KMS-11 (cell line): ENCODE measurements around the gene DENND2D.
A peak's percentile ranks its signal among the peaks of the same experiment; 100 is the strongest.

ENCODE experiments used
- H2AFZ ChIP-seq: fragments of 200-600 bp; sonication (generic); 2 replicates; pipeline ENCODE4 v1.6.1; 2016; ENCODE audit warnings: antibody characterized with exemption, mixed run types, low read depth
- H3K27ac ChIP-seq: fragments of 200-600 bp; sonication (generic); 2 replicates; pipeline ENCODE4 v1.6.1; 2016; ENCODE audit warnings: mild to moderate bottlenecking, mixed run types
- H3K27me3 ChIP-seq: fragments of 200-600 bp; sonication (generic); 2 replicates; pipeline ENCODE4 v1.6.1; 2017; ENCODE audit warnings: mild to moderate bottlenecking, low read depth, mixed run types, moderate library complexity; ENCODE audit not compliant: insufficient read depth
- H3K36me3 ChIP-seq: fragments of 200-600 bp; sonication (generic); 2 replicates; pipeline ENCODE4 v1.6.1; 2017; ENCODE audit warnings: mild to moderate bottlenecking, mixed run types; ENCODE audit not compliant: insufficient read depth
- H3K4me1 ChIP-seq: fragments of 200-600 bp; sonication (generic); 2 replicates; pipeline ENCODE4 v1.6.1; 2016; ENCODE audit warnings: mild to moderate bottlenecking, low read depth, mixed run types; ENCODE audit not compliant: poor library complexity, severe bottlenecking
- H3K4me2 ChIP-seq: fragments of 200-600 bp; sonication (generic); 2 replicates; pipeline ENCODE4 v1.7.0; 2016; ENCODE audit warnings: mild to moderate bottlenecking, mixed run types
- H3K4me3 ChIP-seq: fragments of 200-600 bp; sonication (generic); IDR thresholded peaks from 2 replicates; pipeline ENCODE4 v1.6.1; 2017; ENCODE audit warnings: low read depth, low read length, mixed read lengths; ENCODE audit not compliant: insufficient read depth
- H3K79me2 ChIP-seq: fragments of 200-600 bp; sonication (generic); 2 replicates; pipeline ENCODE4 v1.6.1; 2016; ENCODE audit warnings: low read depth, mixed run types; ENCODE audit not compliant: insufficient read depth
- H3K9ac ChIP-seq: fragments of 200-600 bp; sonication (generic); 2 replicates; pipeline ENCODE4 v1.6.1; 2016; ENCODE audit warnings: mild to moderate bottlenecking, mixed run types
- H4K20me1 ChIP-seq: fragments of 200-600 bp; sonication (generic); 2 replicates; pipeline ENCODE4 v1.6.1; 2016; ENCODE audit warnings: mild to moderate bottlenecking, mixed run types; ENCODE audit not compliant: insufficient read depth
- CTCF ChIP-seq: fragments of 200-600 bp; sonication (generic); conservative IDR thresholded peaks from 2 replicates; pipeline ENCODE4 v1.6.1; 2017; ENCODE audit warnings: low read depth, mild to moderate bottlenecking, antibody characterized with exemption, low read length, moderate library complexity, mixed read lengths

DENND2D gene

DNA sequence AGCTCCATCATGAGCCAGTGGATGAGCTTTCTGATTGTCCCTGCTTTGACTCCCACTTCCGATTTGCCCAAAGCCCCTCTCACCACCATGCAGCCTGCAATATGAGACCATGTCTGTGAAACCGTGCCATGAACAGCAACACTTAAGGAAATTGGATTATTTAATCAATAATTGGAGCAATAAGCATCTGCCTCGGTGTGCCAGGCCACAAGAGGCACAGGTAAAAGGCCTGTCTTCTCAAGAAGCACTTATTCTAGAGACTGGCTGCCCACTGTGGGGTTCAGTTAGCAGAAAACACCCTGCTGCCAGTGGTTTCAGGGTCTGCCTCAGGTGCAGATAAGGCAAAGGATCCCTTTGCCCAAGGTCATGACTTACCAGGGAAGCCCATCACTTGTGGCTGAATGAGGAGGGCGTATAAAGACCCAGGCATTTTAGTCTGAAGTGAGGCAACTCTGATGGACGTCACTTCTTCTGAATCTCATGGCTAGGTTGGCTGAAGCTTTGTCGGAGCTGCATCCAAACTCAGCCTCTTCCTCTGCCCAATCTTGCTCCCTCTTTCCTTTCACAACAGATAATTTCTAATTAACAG is 19.9 kb upstream of the DENND2D start:
- Histone ChIP-seq H3K4me1 (peaks cover 58% of the 10 kb centered on the region), H2AFZ (no peak overlapping the region), H3K27ac (no peak overlapping the region), H3K36me3 (no peaks in the 10 kb centered on the region), H3K9ac (no peak overlapping the region), H4K20me1 (no peaks in the 10 kb centered on the region), H3K4me2 (no peak overlapping the region), H3K27me3 (no peaks in the 10 kb centered on the region), H3K79me2 (no peaks in the 10 kb centered on the region), H3K4me3 (no peak overlapping the region)
- TF ChIP-seq CTCF: no peak

DNA sequence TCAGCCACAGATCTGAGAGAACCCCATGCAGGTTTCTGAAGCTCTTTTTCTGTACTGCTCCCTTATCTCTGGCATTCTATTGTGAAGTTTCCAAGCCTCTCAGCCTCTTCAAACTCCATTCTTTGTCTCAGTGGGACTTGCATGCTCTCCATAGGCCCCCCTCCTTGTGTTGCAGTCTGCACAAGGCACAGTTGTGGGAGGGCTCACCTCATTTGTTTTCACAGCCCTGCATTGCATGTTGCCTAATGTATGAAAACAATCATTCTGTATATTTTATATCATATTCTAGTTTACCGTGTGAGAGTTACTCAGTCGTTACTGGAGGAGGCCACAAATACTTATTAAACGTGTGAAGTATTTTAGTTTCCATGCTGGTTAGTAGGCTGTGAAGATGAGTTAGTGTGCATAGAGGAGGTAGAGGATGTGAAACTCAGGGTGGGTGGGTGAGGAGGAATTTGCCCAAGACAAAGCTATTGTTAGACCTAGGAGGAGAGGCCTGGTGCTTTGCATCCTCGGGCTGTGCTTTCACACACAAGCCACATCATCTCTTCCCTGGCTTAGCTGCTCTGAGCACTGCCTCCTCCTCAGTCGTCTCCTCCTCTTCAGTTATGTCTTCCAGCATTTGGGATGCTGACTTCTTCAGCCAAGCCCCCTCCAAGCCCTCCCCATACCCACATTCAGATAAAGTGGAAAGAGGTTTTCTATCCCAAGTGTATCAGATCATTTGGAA is 19.3 kb upstream of the DENND2D start:
- H3K79me2 ChIP-seq: no peaks in the 10 kb centered on the region
- TF ChIP-seq CTCF: no peak
- H3K9ac ChIP-seq: no peak overlapping the region
- no peaks in the 10 kb centered on the region for H4K20me1 ChIP-seq
- H3K36me3 ChIP-seq: no peaks in the 10 kb centered on the region
- H3K27ac ChIP-seq: no peak overlapping the region
- no peaks in the 10 kb centered on the region for H3K27me3 ChIP-seq
- H2AFZ ChIP-seq: peak overlapping the region; percentile 14; the same call in 1 of the 2 replicates
- no peak overlapping the region for H3K4me3 ChIP-seq
- peak overlapping the region; percentile 23; the same call in 1 of the 2 replicates for H3K4me2 ChIP-seq
- peaks cover 58% of the 10 kb centered on the region for H3K4me1 ChIP-seq

DNA sequence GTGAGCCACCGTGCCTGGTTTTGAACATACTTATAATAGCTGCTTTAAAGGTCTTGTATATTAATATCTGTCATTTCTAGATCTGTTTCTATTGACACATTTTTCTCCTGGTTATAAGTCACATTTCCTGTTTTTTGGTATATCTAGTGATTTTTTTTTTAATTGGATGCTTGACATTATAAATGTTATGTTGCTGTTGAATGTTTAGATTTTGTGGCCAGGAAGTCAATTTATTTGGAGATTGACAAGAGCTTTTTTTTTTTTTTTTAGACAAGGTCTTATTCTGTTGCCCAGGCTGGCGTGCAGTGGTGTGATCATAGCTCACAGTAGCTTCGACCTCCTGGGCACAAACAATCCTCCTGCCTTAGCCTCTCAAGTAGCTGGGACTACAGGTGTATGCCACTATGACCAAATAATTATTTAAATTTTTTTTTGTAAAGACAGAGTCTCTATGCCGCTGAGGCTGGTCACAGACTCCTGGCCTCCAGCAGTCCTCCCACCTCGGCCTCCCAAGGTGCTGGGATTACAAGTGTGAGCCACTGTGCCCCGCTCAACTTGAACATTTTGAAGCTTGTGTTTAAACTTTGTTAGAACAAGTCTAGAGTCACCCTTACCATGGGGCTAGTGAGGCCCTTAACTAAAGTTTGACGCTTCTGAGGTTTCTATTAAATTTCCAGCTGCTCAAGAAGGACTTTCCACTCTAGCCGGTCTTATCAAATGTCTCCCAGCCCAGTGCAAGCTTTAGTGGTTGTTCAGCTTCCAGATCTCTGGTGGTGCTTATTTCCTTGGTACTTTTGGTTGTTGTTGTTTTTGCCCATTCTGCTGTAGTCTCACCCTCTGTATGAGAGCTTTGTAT is 18.5 kb upstream of the DENND2D start:
- H3K27me3 ChIP-seq: no peaks in the 10 kb centered on the region
- H3K36me3 ChIP-seq: no peaks in the 10 kb centered on the region
- H4K20me1 ChIP-seq: no peaks in the 10 kb centered on the region
- no peak overlapping the region for H3K4me3 ChIP-seq
- H3K27ac ChIP-seq: no peak overlapping the region
- no peak for TF ChIP-seq CTCF
- no peak overlapping the region for H2AFZ ChIP-seq
- H3K4me1 ChIP-seq: peaks cover 58% of the 10 kb centered on the region
- H3K79me2 ChIP-seq: no peaks in the 10 kb centered on the region
- H3K4me2 ChIP-seq: no peak overlapping the region
- H3K9ac ChIP-seq: no peak overlapping the region

- Histone ChIP-seq H3K4me2 (no peak overlapping the region), H3K4me3 (no peak overlapping the region), H3K27me3 (no peaks in the 10 kb centered on the region), H2AFZ (no peak overlapping the region), H3K4me1 (peaks cover 50% of the 10 kb centered on the region), H3K36me3 (no peaks in the 10 kb centered on the region), H3K9ac (no peak overlapping the region), H3K79me2 (no peaks in the 10 kb centered on the region), H4K20me1 (no peaks in the 10 kb centered on the region), H3K27ac (no peak overlapping the region)
- no peak for TF ChIP-seq CTCF
Observed at GRCh38 chr1:111217183-111217910, 16.9 kb upstream of the DENND2D start.
